Astrocyte (in vitro differentiated cells and primary cell): ENCODE data around the gene TSPEAR. TPM values are rescaled to one million over a fixed set of nuclear protein-coding genes. Genes with fewer than 3 reads are reported as not detected.

Experiments used
- DNase-seq: peaks from one replicate; pipeline ENCODE4 v3.0.0-alpha.2; 2010; ENCODE audit warnings: low read depth
- FAIRE-seq: peaks from 2 replicates; lab custom pipeline; 2011; peaks lifted over from hg19 to GRCh38; lab: Jason Lieb, UNC
- H2AFZ ChIP-seq: 2 replicates; pipeline ENCODE4 v1.6.0; 2012; ENCODE audit warnings: low read depth, low read length, inconsistent platforms
- H3K27ac ChIP-seq: 2 replicates; pipeline ENCODE4 v1.5.1; 2011; ENCODE audit warnings: low read depth, low read length, inconsistent platforms
- H3K27me3 ChIP-seq: 2 replicates; pipeline ENCODE4 v1.6.0; 2011; ENCODE audit warnings: low read length, inconsistent platforms; ENCODE audit not compliant: insufficient read depth
- H3K36me3 ChIP-seq: 2 replicates; pipeline ENCODE4 v1.5.1; 2011; ENCODE audit warnings: low read length, inconsistent platforms; ENCODE audit not compliant: insufficient read depth
- H3K4me1 ChIP-seq: 2 replicates; pipeline ENCODE4 v1.5.1; 2011; ENCODE audit warnings: low read length, inconsistent platforms; ENCODE audit not compliant: insufficient read depth
- H3K4me2 ChIP-seq: 2 replicates; pipeline ENCODE4 v1.6.0; 2012; ENCODE audit warnings: low read length, inconsistent platforms
- H3K4me3 ChIP-seq: 2 replicates; pipeline ENCODE4 v1.5.1; 2011; ENCODE audit warnings: low read depth, mild to moderate bottlenecking, low read length, inconsistent platforms; ENCODE audit not compliant: insufficient read depth
- H3K79me2 ChIP-seq: 2 replicates; pipeline ENCODE4 v1.6.0; 2012; ENCODE audit warnings: mild to moderate bottlenecking, low read length, inconsistent platforms; ENCODE audit not compliant: insufficient read depth
- H3K9ac ChIP-seq: 2 replicates; pipeline ENCODE4 v1.6.0; 2012; ENCODE audit warnings: mild to moderate bottlenecking, low read length, inconsistent platforms
- H3K9me3 ChIP-seq: 2 replicates; pipeline ENCODE4 v1.5.1; 2012; ENCODE audit warnings: low read depth, mild to moderate bottlenecking, low read length, inconsistent platforms; ENCODE audit not compliant: insufficient read depth
- H4K20me1 ChIP-seq: 2 replicates; pipeline ENCODE4 v1.6.0; 2012; ENCODE audit warnings: low read length, inconsistent platforms; ENCODE audit not compliant: insufficient read depth
- H3K27ac Mint-ChIP-seq: one replicate; pipeline ENCODE4 v1.8.0; 2021; ENCODE audit warnings: mild to moderate bottlenecking, mixed read lengths; ENCODE audit not compliant: unreplicated experiment
- H3K27me3 Mint-ChIP-seq: one replicate; pipeline ENCODE4 v1.8.0; 2021; ENCODE audit warnings: low read depth, mixed read lengths; ENCODE audit not compliant: unreplicated experiment
- H3K36me3 Mint-ChIP-seq: one replicate; pipeline ENCODE4 v1.8.0; 2021; ENCODE audit warnings: low read depth, mixed read lengths; ENCODE audit not compliant: unreplicated experiment
- H3K4me1 Mint-ChIP-seq: one replicate; pipeline ENCODE4 v1.8.0; 2021; ENCODE audit warnings: low read depth, mixed read lengths; ENCODE audit not compliant: unreplicated experiment
- H3K4me3 Mint-ChIP-seq: one replicate; pipeline ENCODE4 v1.8.0; 2021; ENCODE audit warnings: mild to moderate bottlenecking, moderate library complexity, mixed read lengths; ENCODE audit not compliant: unreplicated experiment
- H3K9me3 Mint-ChIP-seq: one replicate; pipeline ENCODE4 v1.8.0; 2021; ENCODE audit warnings: mild to moderate bottlenecking, mixed read lengths; ENCODE audit not compliant: unreplicated experiment
- EZH2 ChIP-seq: IDR thresholded peaks from 2 replicates; pipeline ENCODE4 v1.6.1; 2012; ENCODE audit warnings: mild to moderate bottlenecking, low read length, inconsistent platforms; ENCODE audit not compliant: insufficient read depth
- total RNA-seq: library from RNA; stranded (reverse); gene quantifications from 2 replicates; pipeline ENCODE4 v1.2.1, GENCODE V29; 2021
- TF ChIP-seq, protein P1 (sequence below): IDR thresholded peaks from 2 replicates; pipeline ENCODE4 v1.5.1; 2011; ENCODE audit warnings: low read depth, mild to moderate bottlenecking, inconsistent platforms, low read length, moderate library complexity; ENCODE audit not compliant: insufficient read depth

Gene TSPEAR
- total RNA-seq, 1 donor from 2014 or later: not detected

GRCh38 chr21:44603109-44603875 lies 108.1 kb downstream of the TSPEAR start:
- Histone ChIP-seq H2AFZ (no peak overlapping the region), H3K9ac (no peak overlapping the region), H3K9me3 (peaks cover 3% of the 10 kb centered on the region), H3K4me1 (no peaks in the 10 kb centered on the region), H3K4me3 (no peak overlapping the region), H3K36me3 (no peaks in the 10 kb centered on the region), H3K27me3 (no peaks in the 10 kb centered on the region), H3K79me2 (no peaks in the 10 kb centered on the region), H3K4me2 (no peak overlapping the region), H4K20me1 (no peaks in the 10 kb centered on the region), H3K27ac (no peak overlapping the region)
- H3K27me3 Mint-ChIP-seq: peaks cover 41% of the 10 kb centered on the region
- H3K9me3 Mint-ChIP-seq: peaks cover 11% of the 10 kb centered on the region
- DNase-seq: no peak
- no peak for FAIRE-seq
- H3K36me3 Mint-ChIP-seq: peaks cover 2% of the 10 kb centered on the region
- no peak overlapping the region for H3K4me3 Mint-ChIP-seq
- H3K27ac Mint-ChIP-seq: no peak overlapping the region
- H3K4me1 Mint-ChIP-seq: no peaks in the 10 kb centered on the region
- no peak for TF ChIP-seq EZH2
- TF ChIP-seq, protein P1, sequence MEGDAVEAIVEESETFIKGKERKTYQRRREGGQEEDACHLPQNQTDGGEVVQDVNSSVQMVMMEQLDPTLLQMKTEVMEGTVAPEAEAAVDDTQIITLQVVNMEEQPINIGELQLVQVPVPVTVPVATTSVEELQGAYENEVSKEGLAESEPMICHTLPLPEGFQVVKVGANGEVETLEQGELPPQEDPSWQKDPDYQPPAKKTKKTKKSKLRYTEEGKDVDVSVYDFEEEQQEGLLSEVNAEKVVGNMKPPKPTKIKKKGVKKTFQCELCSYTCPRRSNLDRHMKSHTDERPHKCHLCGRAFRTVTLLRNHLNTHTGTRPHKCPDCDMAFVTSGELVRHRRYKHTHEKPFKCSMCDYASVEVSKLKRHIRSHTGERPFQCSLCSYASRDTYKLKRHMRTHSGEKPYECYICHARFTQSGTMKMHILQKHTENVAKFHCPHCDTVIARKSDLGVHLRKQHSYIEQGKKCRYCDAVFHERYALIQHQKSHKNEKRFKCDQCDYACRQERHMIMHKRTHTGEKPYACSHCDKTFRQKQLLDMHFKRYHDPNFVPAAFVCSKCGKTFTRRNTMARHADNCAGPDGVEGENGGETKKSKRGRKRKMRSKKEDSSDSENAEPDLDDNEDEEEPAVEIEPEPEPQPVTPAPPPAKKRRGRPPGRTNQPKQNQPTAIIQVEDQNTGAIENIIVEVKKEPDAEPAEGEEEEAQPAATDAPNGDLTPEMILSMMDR: no peak

- no peak overlapping the region for H3K4me3 Mint-ChIP-seq
- DNase-seq: no peak
- no peak for TF ChIP-seq EZH2
- TF ChIP-seq, protein P1: no peak
- H3K4me1 Mint-ChIP-seq: no peaks in the 10 kb centered on the region
- FAIRE-seq: no peak
- Histone ChIP-seq H3K27me3 (no peaks in the 10 kb centered on the region), H3K9me3 (peaks cover 6% of the 10 kb centered on the region), H4K20me1 (no peaks in the 10 kb centered on the region), H3K79me2 (no peaks in the 10 kb centered on the region), H3K4me1 (no peaks in the 10 kb centered on the region), H3K4me2 (no peak overlapping the region), H2AFZ (no peak overlapping the region), H3K9ac (no peak overlapping the region), H3K36me3 (no peaks in the 10 kb centered on the region), H3K27ac (no peak overlapping the region), H3K4me3 (no peak overlapping the region)
- H3K27ac Mint-ChIP-seq: no peak overlapping the region
- peaks cover 2% of the 10 kb centered on the region for H3K36me3 Mint-ChIP-seq
- H3K9me3 Mint-ChIP-seq: peaks cover 17% of the 10 kb centered on the region
- peaks cover 36% of the 10 kb centered on the region for H3K27me3 Mint-ChIP-seq
Observed at GRCh38 chr21:44602463-44602850, 108.9 kb downstream of the TSPEAR start.
